GM12878 (cell line): ENCODE measurements around the gene PDGFC. TPM values are rescaled to one million over a fixed set of nuclear protein-coding genes. Genes with fewer than 3 reads are reported as not detected.

Experiments
- ATAC-seq: fragments of 200-7000 bp; cut with Tn5 transposase; 3 replicates; pipeline ENCODE4 v1.9.1; 2020; ENCODE audit warnings: mild to moderate bottlenecking, moderate library complexity
- BruUV-seq: library from RNA; stranded (reverse); fragments of 400-500 nt; replicated peaks from 2 replicates; lab custom pipeline; 2021; lab: Mats Ljungman, UMichigan
- CTCF ChIA-PET: fragments of 300-600 bp; sonication (Branson Sonifier 250); formaldehyde crosslinking; extraction: SDS; loops from one replicate; lab custom pipeline; 2021; ENCODE audit warnings: inconsistent platforms; lab: Yijun Ruan, JAX
- POLR2A ChIA-PET: fragments of 350-600 bp; formaldehyde crosslinking; extraction: SDS; loops from one replicate; lab custom pipeline; 2021; ENCODE audit warnings: inconsistent platforms; lab: Charles Lee
- RAD21 ChIA-PET: fragments of 300-600 bp; sonication (Branson Sonifier 250); formaldehyde crosslinking; loops from one replicate; lab custom pipeline; 2023; ENCODE audit warnings: antibody characterized with exemption; ENCODE audit not compliant: unreplicated experiment; lab: Charles Lee
- SMC1A ChIA-PET: fragments of 300-600 bp; sonication (Branson Sonifier 250); formaldehyde crosslinking; loops from one replicate; lab custom pipeline; 2023; ENCODE audit not compliant: unreplicated experiment, uncharacterized antibody; lab: Charles Lee
- DNase-seq: peaks from one replicate; pipeline ENCODE4 v3.0.0-alpha.2; 2011; ENCODE audit warnings: low read depth, low spot score
- FAIRE-seq: peaks from 3 replicates; lab custom pipeline; 2011; peaks lifted over from hg19 to GRCh38; lab: Jason Lieb, UNC
- H2AFZ ChIP-seq: 2 replicates; pipeline ENCODE4 v1.6.0; 2011; ENCODE audit warnings: low read depth, low read length, control low read depth; ENCODE audit not compliant: control insufficient read depth
- H3K27ac ChIP-seq: 2 replicates; pipeline ENCODE4 v1.5.1; 2011; ENCODE audit warnings: control low read depth; ENCODE audit not compliant: control insufficient read depth, insufficient read depth
- H3K27me3 ChIP-seq, 2 experiments: replicated peaks in 1 of 2; 2 replicates each; pipeline versions ENCODE4 v1.6.0 to v1.6.1; 2011; ENCODE audit warnings: low read length in 1 of 2; ENCODE audit not compliant: control insufficient read depth in 2 of 2, insufficient read depth in 2 of 2
- H3K36me3 ChIP-seq, 2 experiments: 2 replicates each; pipeline ENCODE4 v1.5.1; 2011; ENCODE audit warnings: low read length in 1 of 2; ENCODE audit not compliant: control insufficient read depth in 2 of 2, insufficient read depth in 2 of 2
- H3K4me1 ChIP-seq: 2 replicates; pipeline ENCODE4 v1.6.1; 2011; ENCODE audit warnings: mild to moderate bottlenecking, low read length, moderate library complexity, mixed read lengths; ENCODE audit not compliant: control insufficient read depth, insufficient read depth
- H3K4me2 ChIP-seq: 2 replicates; pipeline ENCODE4 v1.6.0; 2011; ENCODE audit warnings: control low read depth; ENCODE audit not compliant: control insufficient read depth, insufficient read depth
- H3K4me3 ChIP-seq: fragments of 200-600 bp; sonication (generic); 2 replicates; pipeline ENCODE4 v1.5.1; 2016
- H3K79me2 ChIP-seq: 2 replicates; pipeline ENCODE4 v1.6.0; 2011; ENCODE audit warnings: low read length; ENCODE audit not compliant: control insufficient read depth, insufficient read depth
- H3K9ac ChIP-seq: 2 replicates; pipeline ENCODE4 v1.8.0; 2011; ENCODE audit warnings: low read length, control low read depth, mixed read lengths; ENCODE audit not compliant: control insufficient read depth, insufficient read depth
- H3K9me3 ChIP-seq: replicated peaks from 3 replicates; pipeline ENCODE4 v1.5.1; 2011; ENCODE audit warnings: mild to moderate bottlenecking, low read length; ENCODE audit not compliant: control insufficient read depth, insufficient read depth
- H4K20me1 ChIP-seq: 2 replicates; pipeline ENCODE4 v1.6.0; 2011; ENCODE audit not compliant: control insufficient read depth, insufficient read depth
- CREM ChIP-seq: IDR thresholded peaks from 2 replicates; pipeline ENCODE4 v1.6.1; 2014; ENCODE audit warnings: antibody characterized with exemption, low read depth
- FOXM1 ChIP-seq: IDR thresholded peaks from 2 replicates; pipeline ENCODE4 v1.6.1; 2012; ENCODE audit warnings: low read depth, mild to moderate bottlenecking, inconsistent platforms, low read length, moderate library complexity
- IKZF1 ChIP-seq: fragments of 450-650 bp; conservative IDR thresholded peaks from 2 replicates; pipeline ENCODE4 v1.6.1; 2017; ENCODE audit warnings: antibody characterized with exemption, mild to moderate bottlenecking
- MTA2 ChIP-seq: fragments of 450-650 bp; IDR thresholded peaks from 2 replicates; pipeline ENCODE4 v1.6.1; 2016; ENCODE audit warnings: low read depth, mild to moderate bottlenecking, moderate library complexity
- NR2F1 ChIP-seq: fragments of 450-650 bp; conservative IDR thresholded peaks from 2 replicates; pipeline ENCODE4 v1.6.1; 2017; ENCODE audit warnings: mild to moderate bottlenecking
- RAD21 ChIP-seq: IDR thresholded peaks from 2 replicates; pipeline ENCODE4 v1.6.1; 2011; ENCODE audit warnings: mild to moderate bottlenecking, low read depth, low read length, moderate library complexity; ENCODE audit not compliant: insufficient read depth
- SMAD1 ChIP-seq: fragments of 450-650 bp; IDR thresholded peaks from 2 replicates; pipeline ENCODE4 v1.6.1; 2018; ENCODE audit warnings: mild to moderate bottlenecking, low read depth; ENCODE audit not compliant: partially characterized antibody
- TBL1XR1 ChIP-seq: IDR thresholded peaks from 2 replicates; pipeline ENCODE4 v1.6.1; 2012; ENCODE audit warnings: low read depth, low read length, improper control_type of control experiment
- ZNF217 ChIP-seq: fragments of 450-650 bp; IDR thresholded peaks from 2 replicates; pipeline ENCODE4 v1.6.1; 2017; ENCODE audit warnings: antibody characterized with exemption, mild to moderate bottlenecking
- ZNF384 ChIP-seq: IDR thresholded peaks from 2 replicates; pipeline ENCODE4 v1.6.1; 2012; ENCODE audit warnings: low read depth, mild to moderate bottlenecking, low read length, improper control_type of control experiment, borderline replicate concordance
- WGBS: methylation state at CpG from one replicate; pipeline ENCODE4 v1.1.6; 2016; ENCODE audit warnings: low lambda C conversion rate; ENCODE audit not compliant: insufficient replicate concordance, insufficient coverage; ENCODE audit errors: missing lambda C conversion rate; 5-methylcytosine and 5-hydroxymethylcytosine counted together
- in situ Hi-C: fragments of 300-500 bp; cut with MboI; formaldehyde crosslinking; loops from 9 replicates; pipeline ENCODE4 v1.14.3; 2018; ENCODE audit warnings: mixed read lengths
- intact Hi-C: fragments of 100-400 bp; cut with micrococcal nuclease; formaldehyde crosslinking; loops from one replicate; pipeline ENCODE4 v1.14.2; 2022; ENCODE audit not compliant: unreplicated experiment
- polyA plus RNA-seq, 11 experiments: library from polyadenylated mRNA; depleted of rRNA in 4 of 11; unstranded in 6 of 11; stranded (reverse) in 5 of 11; fragments of >200 nt; fragmentation: Nextera tagmentation in 4 of 11; fragmentation: Illumina TruSeq in 1 of 11; extraction: Ambion mirVana in 4 of 11; extraction: Trizol in 1 of 11; gene quantifications; 1 replicate in 1 of 11; 2 replicates in 10 of 11; pipeline versions ENCODE4 v1.2.1 to v1.2.3, GENCODE V29; 2011 to 2016; ENCODE audit warnings: inconsistent platforms in 2 of 11, missing spikeins in 2 of 11, low read depth in 1 of 11
- total RNA-seq, 4 experiments: library from RNA; depleted of rRNA in 3 of 4; stranded (reverse); fragments of >200 nt in 3 of 4; fragmentation: Illumina TruSeq in 1 of 4; extraction: Trizol in 1 of 4; gene quantifications; 2 replicates each; pipeline versions ENCODE4 v1.2.1 to v1.2.3, GENCODE V29; 2013 to 2021
- TF ChIP-seq, protein P1 (sequence below): fragments of 450-650 bp; IDR thresholded peaks from 2 replicates; pipeline ENCODE4 v1.6.1; 2016; ENCODE audit warnings: mild to moderate bottlenecking
- TF ChIP-seq, protein P2 (sequence below): fragments of 450-650 bp; formaldehyde crosslinking; IDR thresholded peaks from 2 replicates; pipeline ENCODE4 v1.4.0; 2022; ENCODE audit warnings: mild to moderate bottlenecking, moderate library complexity

The PDGFC gene
- total and polyA plus RNA-seq, 10 of the 15 experiments (the other 5 are each of a cell fraction or from before 2014, with no cell fraction given): 0.02 to 0.18 TPM; not detected in 8

- DNase-seq: no peak
- ChIA-PET CTCF (interaction anchor here (0.8 kb wide), 1 partner anchor 16 kb away, joined by 4 read pairs; no protein-coding TSS in a partner anchor), SMC1A (no interaction called here), POLR2A (no interaction called here), RAD21 (interaction anchor here (0.7 kb wide), 1 partner anchor 35 kb away, joined by 3 read pairs; no protein-coding TSS in a partner anchor)
- Histone ChIP-seq H3K79me2 (no peaks in the 10 kb centered on the region), H3K4me1 (no peaks in the 10 kb centered on the region), H3K27ac (no peak overlapping the region), H3K9me3 (no peaks in the 10 kb centered on the region), H2AFZ (no peak overlapping the region), H3K36me3 (no peaks in the 10 kb centered on the region), H3K9ac (no peak overlapping the region), H4K20me1 (no peaks in the 10 kb centered on the region), H3K4me2 (no peak overlapping the region), H3K27me3 (no peaks in the 10 kb centered on the region), H3K4me3 (no peak overlapping the region)
- intact Hi-C loops (no loop called here), in situ Hi-C loops (no loop called here)
- no peak for ATAC-seq
- TF ChIP-seq FOXM1: no peak
- no peak for TF ChIP-seq NR2F1
- no peak for TF ChIP-seq CREM
- no TSS peak for BruUV-seq
- no peak for FAIRE-seq
- WGBS: 33% methylated on average over 3 of the region's 3 CpGs
These were observed 206.3 kb downstream of the PDGFC start for GRCh38 chr4:156765277-156765676.

DNA sequence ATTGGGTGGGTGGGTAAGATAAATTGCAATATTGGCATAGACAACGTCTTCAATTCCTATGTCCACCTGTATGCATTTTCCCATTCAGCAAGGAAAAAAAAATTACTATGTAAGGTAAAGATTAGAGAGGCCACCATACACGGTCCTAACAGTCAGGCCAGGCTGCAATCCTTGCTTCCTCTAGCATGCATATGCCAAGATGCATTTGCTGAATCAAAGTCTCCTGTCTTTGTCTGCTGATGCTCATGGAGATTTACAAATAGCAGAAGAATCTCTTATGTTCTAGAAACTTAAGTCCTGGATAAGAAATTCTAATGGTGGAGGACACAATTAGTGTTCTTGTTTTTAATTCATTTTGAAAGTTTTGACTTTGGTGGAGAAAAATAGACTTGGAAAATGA lies 206.8 kb downstream of the PDGFC start:
- no peaks in the 10 kb centered on the region for H3K36me3 ChIP-seq
- in situ Hi-C loops (no loop called here), intact Hi-C loops (no loop called here)
- H3K27me3 ChIP-seq: no peaks in the 10 kb centered on the region
- H3K27ac ChIP-seq: no peak overlapping the region
- no peak overlapping the region for H3K4me2 ChIP-seq
- ChIA-PET POLR2A (no interaction called here), RAD21 (no interaction called here), SMC1A (no interaction called here), CTCF (no interaction called here)
- TF ChIP-seq ZNF217 (no peak), TBL1XR1 (no peak), SMAD1 (no peak), IKZF1 (no peak), ZNF384 (no peak), MTA2 (no peak), RAD21 (no peak)
- TF ChIP-seq, protein P1, sequence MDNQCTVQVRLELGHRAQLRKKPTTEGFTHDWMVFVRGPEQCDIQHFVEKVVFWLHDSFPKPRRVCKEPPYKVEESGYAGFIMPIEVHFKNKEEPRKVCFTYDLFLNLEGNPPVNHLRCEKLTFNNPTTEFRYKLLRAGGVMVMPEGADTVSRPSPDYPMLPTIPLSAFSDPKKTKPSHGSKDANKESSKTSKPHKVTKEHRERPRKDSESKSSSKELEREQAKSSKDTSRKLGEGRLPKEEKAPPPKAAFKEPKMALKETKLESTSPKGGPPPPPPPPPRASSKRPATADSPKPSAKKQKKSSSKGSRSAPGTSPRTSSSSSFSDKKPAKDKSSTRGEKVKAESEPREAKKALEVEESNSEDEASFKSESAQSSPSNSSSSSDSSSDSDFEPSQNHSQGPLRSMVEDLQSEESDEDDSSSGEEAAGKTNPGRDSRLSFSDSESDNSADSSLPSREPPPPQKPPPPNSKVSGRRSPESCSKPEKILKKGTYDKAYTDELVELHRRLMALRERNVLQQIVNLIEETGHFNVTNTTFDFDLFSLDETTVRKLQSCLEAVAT: no peak
- TF ChIP-seq, protein P2, sequence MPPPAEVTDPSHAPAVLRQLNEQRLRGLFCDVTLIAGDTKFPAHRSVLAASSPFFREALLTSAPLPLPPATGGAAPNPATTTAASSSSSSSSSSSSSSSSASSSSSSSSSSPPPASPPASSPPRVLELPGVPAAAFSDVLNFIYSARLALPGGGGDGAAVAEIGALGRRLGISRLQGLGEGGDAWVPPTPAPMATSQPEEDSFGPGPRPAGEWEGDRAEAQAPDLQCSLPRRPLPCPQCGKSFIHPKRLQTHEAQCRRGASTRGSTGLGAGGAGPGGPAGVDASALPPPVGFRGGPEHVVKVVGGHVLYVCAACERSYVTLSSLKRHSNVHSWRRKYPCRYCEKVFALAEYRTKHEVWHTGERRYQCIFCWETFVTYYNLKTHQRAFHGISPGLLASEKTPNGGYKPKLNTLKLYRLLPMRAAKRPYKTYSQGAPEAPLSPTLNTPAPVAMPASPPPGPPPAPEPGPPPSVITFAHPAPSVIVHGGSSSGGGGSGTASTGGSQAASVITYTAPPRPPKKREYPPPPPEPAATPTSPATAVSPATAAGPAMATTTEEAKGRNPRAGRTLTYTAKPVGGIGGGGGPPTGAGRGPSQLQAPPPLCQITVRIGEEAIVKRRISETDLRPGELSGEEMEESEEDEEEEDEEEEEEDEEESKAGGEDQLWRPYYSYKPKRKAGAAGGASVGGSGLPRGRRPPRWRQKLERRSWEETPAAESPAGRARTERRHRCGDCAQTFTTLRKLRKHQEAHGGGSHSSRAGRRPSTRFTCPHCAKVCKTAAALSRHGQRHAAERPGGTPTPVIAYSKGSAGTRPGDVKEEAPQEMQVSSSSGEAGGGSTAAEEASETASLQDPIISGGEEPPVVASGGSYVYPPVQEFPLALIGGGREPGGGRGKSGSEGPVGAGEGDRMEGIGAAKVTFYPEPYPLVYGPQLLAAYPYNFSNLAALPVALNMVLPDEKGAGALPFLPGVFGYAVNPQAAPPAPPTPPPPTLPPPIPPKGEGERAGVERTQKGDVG (CRISPR knock-in tag): no peak
- no TSS peak for BruUV-seq
- H4K20me1 ChIP-seq: no peaks in the 10 kb centered on the region
- H3K79me2 ChIP-seq: no peaks in the 10 kb centered on the region
- H3K9me3 ChIP-seq: no peaks in the 10 kb centered on the region
- 0% methylated on average over 2 of the region's 2 CpGs for WGBS
- no peak overlapping the region for H3K4me3 ChIP-seq
- H2AFZ ChIP-seq: no peak overlapping the region
- H3K4me1 ChIP-seq: no peaks in the 10 kb centered on the region
- FAIRE-seq: no peak
- no peak overlapping the region for H3K9ac ChIP-seq
- no peak for DNase-seq
- no peak for ATAC-seq
